Endothelial cell (in vitro differentiated cells): ENCODE data around the gene NOXA1. TPM values are rescaled to one million over a fixed set of nuclear protein-coding genes. Genes with fewer than 3 reads are reported as not detected.
"Not testable (repeated sequence)": the region's sequence is repeated elsewhere in the genome, so short reads cannot be mapped to it uniquely, and the experiment has no call there.

Experiments
- DNase-seq: peaks from one replicate; pipeline ENCODE4 v3.0.0; 2021; ENCODE audit warnings: low spot score
- H3K27ac Mint-ChIP-seq: one replicate; pipeline ENCODE4 v1.8.0; 2021; ENCODE audit warnings: mixed read lengths, inconsistent platforms; ENCODE audit not compliant: unreplicated experiment
- H3K27me3 Mint-ChIP-seq: one replicate; pipeline ENCODE4 v1.8.0; 2021; ENCODE audit warnings: mild to moderate bottlenecking, moderate library complexity, mixed read lengths, inconsistent platforms; ENCODE audit not compliant: unreplicated experiment
- H3K36me3 Mint-ChIP-seq: one replicate; pipeline ENCODE4 v1.8.0; 2021; ENCODE audit warnings: mild to moderate bottlenecking, low read depth, mixed read lengths, inconsistent platforms; ENCODE audit not compliant: unreplicated experiment
- H3K4me1 Mint-ChIP-seq: one replicate; pipeline ENCODE4 v1.8.0; 2021; ENCODE audit warnings: mild to moderate bottlenecking, mixed read lengths, inconsistent platforms; ENCODE audit not compliant: unreplicated experiment
- H3K4me3 Mint-ChIP-seq: one replicate; pipeline ENCODE4 v1.8.0; 2021; ENCODE audit warnings: mild to moderate bottlenecking, mixed read lengths, inconsistent platforms; ENCODE audit not compliant: unreplicated experiment
- H3K9me3 Mint-ChIP-seq: one replicate; pipeline ENCODE4 v1.8.0; 2021; ENCODE audit warnings: mixed read lengths, inconsistent platforms; ENCODE audit not compliant: unreplicated experiment
- CTCF ChIP-seq: fragments of 200-600 bp; sonication (generic); IDR thresholded peaks from one replicate; pipeline ENCODE4 v1.5.0; 2021; ENCODE audit warnings: antibody characterized with exemption; ENCODE audit not compliant: unreplicated experiment
- total RNA-seq: library from RNA; stranded (reverse); fragmentation: NEBNext Ultra II Directional; extraction: Animal tissue kit (Norgen Biotek cat#: 25700); gene quantifications from one replicate; pipeline ENCODE4 v1.2.1, GENCODE V29; 2021; ENCODE audit not compliant: unreplicated experiment

The NOXA1 gene
- total RNA-seq, 1 donor from 2014 or later: 0.36 TPM

- Mint-ChIP-seq H3K27me3 (no peaks in the 10 kb centered on the region), H3K36me3 (peaks cover 10% of the 10 kb centered on the region), H3K4me1 (peaks cover 3% of the 10 kb centered on the region), H3K27ac (no peak overlapping the region), H3K4me3 (no peak overlapping the region), H3K9me3 (no peaks in the 10 kb centered on the region)
- DNase-seq: peak; percentile 93
- peak; percentile 84 for TF ChIP-seq CTCF
These were observed 16.2 kb upstream of the NOXA1 start for GRCh38 chr9:137406876-137407589.

GRCh38 chr9:137407590-137408300 lies 15.4 kb upstream of the NOXA1 start:
- no peak for DNase-seq
- Mint-ChIP-seq H3K9me3 (no peaks in the 10 kb centered on the region), H3K27me3 (no peaks in the 10 kb centered on the region), H3K36me3 (peaks cover 2% of the 10 kb centered on the region), H3K4me1 (peaks cover 3% of the 10 kb centered on the region), H3K4me3 (no peak overlapping the region), H3K27ac (no peak overlapping the region)
- no peak for TF ChIP-seq CTCF

- TF ChIP-seq CTCF: no peak
- no peak overlapping the region for H3K4me3 Mint-ChIP-seq
- no peaks in the 10 kb centered on the region for H3K27me3 Mint-ChIP-seq
- H3K36me3 Mint-ChIP-seq: no peaks in the 10 kb centered on the region
- no peak for DNase-seq
- H3K27ac Mint-ChIP-seq: no peak overlapping the region
- peaks cover 3% of the 10 kb centered on the region for H3K4me1 Mint-ChIP-seq
- H3K9me3 Mint-ChIP-seq: no peaks in the 10 kb centered on the region
These were observed 14.4 kb upstream of the NOXA1 start for GRCh38 chr9:137408651-137409405.

GRCh38 chr9:137409515-137409914 lies 13.7 kb upstream of the NOXA1 start:
- no peak overlapping the region for H3K4me3 Mint-ChIP-seq
- no peaks in the 10 kb centered on the region for H3K9me3 Mint-ChIP-seq
- H3K27me3 Mint-ChIP-seq: no peaks in the 10 kb centered on the region
- peaks cover 3% of the 10 kb centered on the region for H3K36me3 Mint-ChIP-seq
- peaks cover 3% of the 10 kb centered on the region for H3K4me1 Mint-ChIP-seq
- H3K27ac Mint-ChIP-seq: no peak overlapping the region
- no peak for TF ChIP-seq CTCF
- DNase-seq: no peak

GRCh38 chr9:137410236-137410890 lies 12.8 kb upstream of the NOXA1 start:
- not testable (repeated sequence) for DNase-seq, H3K27ac Mint-ChIP-seq, H3K27me3 Mint-ChIP-seq, H3K9me3 Mint-ChIP-seq, H3K36me3 Mint-ChIP-seq, H3K4me3 Mint-ChIP-seq, H3K4me1 Mint-ChIP-seq
